Measurements from ENCODE around the gene PDE6D.

PDE6D gene

DNA sequence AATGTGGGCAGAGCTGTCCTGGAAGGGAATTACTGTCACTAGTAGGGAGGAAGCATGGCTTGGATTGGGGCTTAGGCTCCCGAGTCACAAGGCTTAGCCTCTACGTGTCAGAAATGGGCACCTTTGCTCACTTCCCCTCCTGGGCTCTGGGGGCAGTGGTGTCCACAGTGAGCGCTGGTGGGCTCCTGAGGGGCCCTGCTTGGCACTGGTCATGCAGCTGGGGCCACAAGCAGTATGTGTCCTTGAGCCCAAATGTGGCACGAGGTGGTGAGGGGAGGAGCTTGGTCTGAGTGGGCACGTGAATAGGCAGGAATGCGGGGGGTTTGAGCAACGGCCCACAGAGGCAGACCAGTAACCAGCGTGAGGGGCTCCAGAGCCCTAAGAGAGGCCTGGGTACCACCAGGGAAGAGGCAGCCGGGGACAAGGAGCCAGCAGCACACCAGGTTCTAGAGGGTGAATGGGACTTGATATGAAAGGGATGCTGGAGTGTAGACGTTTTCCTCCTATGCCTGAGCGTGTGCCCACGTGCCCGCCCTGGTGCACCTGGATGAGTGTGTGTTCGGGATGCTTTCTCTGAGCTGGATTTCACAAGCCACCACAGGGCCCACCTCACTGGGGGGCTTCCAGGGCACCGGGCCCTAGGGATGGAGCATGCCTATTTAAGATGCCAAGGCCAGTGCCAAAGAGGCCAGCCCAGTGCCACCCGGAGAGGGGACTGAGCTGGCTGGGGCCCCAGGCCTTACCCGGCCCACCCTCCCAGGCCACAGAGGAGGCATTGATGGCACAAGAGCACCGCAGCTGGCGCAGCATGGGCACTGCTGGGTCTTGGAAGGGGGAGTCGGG, 95.5 kb downstream of the PDE6D start:
- Histone ChIP-seq H3K79me1 (ENCODE audit: low read depth, low read length) (no peaks in the 10 kb centered on the region), H2BK15ac (ENCODE audit: low read length) (peak overlapping the region; percentile 82), H3K9me3 (replicated peaks in 1 of 2; ENCODE audit: control insufficient read depth in 2 of 2, insufficient read depth in 1 of 2, low read depth in 1 of 2, low read length in 2 of 2) (no peaks in the 10 kb centered on the region), H2AK5ac (ENCODE audit: low read depth, low read length) (peak overlapping the region; percentile 99), H2AFZ (ENCODE audit: low read length) (peak overlapping the region; percentile 71), H2BK5ac (ENCODE audit: low read length) (peak overlapping the region; percentile 83), H3K27me3 (ENCODE audit: control insufficient read depth in 3 of 3, insufficient read depth in 3 of 3, low read depth in 1 of 3, low read length in 3 of 3) (no peaks in the 10 kb centered on the region), H3K4me2 (ENCODE audit: insufficient read depth, low read length, poor library complexity, severe bottlenecking) (no peak overlapping the region), H3K27ac (replicated peaks; ENCODE audit: low read length) (no peak overlapping the region), H3K36me3 (replicated peaks in 1 of 2; ENCODE audit: control insufficient read depth in 2 of 2, insufficient read depth in 2 of 2, low read length in 2 of 2) (no peaks in the 10 kb centered on the region), H4K91ac (ENCODE audit: low read depth, low read length, poor library complexity) (no peak overlapping the region), H3K18ac (ENCODE audit: low read length) (peak overlapping the region; percentile 79), H3K14ac (ENCODE audit: low read length) (no peak overlapping the region), H3K4me1 (ENCODE audit: control insufficient read depth in 2 of 2, insufficient read depth in 1 of 2, low read depth in 1 of 2, low read length in 2 of 2) (peaks cover 27 to 33% of the 10 kb centered on the region in 2 donors), H3K4me3 (ENCODE audit: low read length in 2 of 2) (peak overlapping the region in 1 of 2 donors; percentile 36), H3K9ac (ENCODE audit: low read depth, low read length, poor library complexity) (peak overlapping the region; percentile 61), H3K4ac (ENCODE audit: low read length) (peak overlapping the region; percentile 13), H2BK120ac (ENCODE audit: low read depth, low read length) (peak overlapping the region; percentile 73), H2BK12ac (ENCODE audit: low read length) (peak overlapping the region; percentile 50), H3K23ac (ENCODE audit: low read depth, low read length, poor library complexity) (no peak overlapping the region), H4K8ac (ENCODE audit: low read depth, low read length) (no peak overlapping the region)
- no peak for DNase-seq (ENCODE audit: low spot score)
- no CpG with 5 or more reads among the region's 20 CpGs for WGBS, 2 donors (ENCODE audit: extremely low coverage in 2 of 2, insufficient read length in 2 of 2, insufficient replicate concordance in 1 of 2)

DNA sequence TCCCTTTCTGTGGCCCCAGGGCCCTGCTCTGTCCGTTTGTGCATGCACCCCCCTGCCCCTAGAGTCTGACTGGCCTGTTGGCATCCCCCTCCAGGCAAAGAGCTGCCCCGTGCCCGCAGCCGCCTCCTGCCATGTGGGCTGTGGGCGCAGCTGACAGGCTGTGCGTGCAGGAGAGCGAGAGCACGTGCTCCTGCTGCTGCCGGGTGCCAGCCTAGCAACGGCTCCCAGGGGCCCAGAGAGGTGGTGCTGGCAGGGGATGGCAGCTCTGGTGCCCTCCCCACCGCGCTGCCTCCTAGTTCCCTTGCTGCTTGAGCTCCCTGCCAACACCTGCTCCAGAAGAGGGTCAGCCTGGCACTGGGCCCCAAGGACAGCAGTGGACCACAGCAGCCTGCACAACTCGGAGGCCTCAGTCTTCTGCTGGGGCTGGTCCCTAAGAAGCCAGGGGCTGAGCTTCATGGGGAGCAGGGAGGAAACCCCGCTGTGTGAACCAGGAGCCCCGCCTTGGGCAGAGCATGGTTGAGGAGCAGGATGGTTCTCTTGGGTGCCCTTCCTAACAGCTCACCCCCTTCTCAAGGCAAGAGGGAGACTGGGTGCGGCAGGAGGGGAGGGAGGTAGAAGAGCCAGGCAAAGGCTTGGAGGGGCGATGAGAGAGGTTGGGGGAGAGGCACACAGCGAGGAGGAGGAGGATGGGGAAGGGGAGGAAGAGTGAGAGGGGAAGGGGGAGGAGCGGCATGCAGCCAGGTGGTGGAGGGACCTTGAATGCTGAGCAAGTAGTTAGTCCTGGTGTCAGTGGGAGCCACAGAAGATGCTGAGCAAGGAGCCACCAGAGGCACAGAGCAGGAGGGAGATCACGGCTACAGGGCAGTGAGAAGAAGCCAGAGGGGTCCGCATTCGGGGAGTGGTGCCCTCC, 96.5 kb downstream of the PDE6D start:
- peak overlapping the region; percentile 65 for H3K18ac ChIP-seq (ENCODE audit: low read length)
- H3K4ac ChIP-seq (ENCODE audit: low read length) = peak overlapping the region; percentile 95
- peak overlapping the region; percentile 71 for H2BK5ac ChIP-seq (ENCODE audit: low read length)
- H2BK120ac ChIP-seq (ENCODE audit: low read depth, low read length) = no peak overlapping the region
- peak overlapping the region; percentile 65 for H2BK12ac ChIP-seq (ENCODE audit: low read length)
- H3K9ac ChIP-seq (ENCODE audit: low read depth, low read length, poor library complexity) = no peak overlapping the region
- no peaks in the 10 kb centered on the region for H3K27me3 ChIP-seq (ENCODE audit: control insufficient read depth in 3 of 3, insufficient read depth in 3 of 3, low read depth in 1 of 3, low read length in 3 of 3)
- H2AFZ ChIP-seq (ENCODE audit: low read length) = no peak overlapping the region
- H3K23ac ChIP-seq (ENCODE audit: low read depth, low read length, poor library complexity) = peak overlapping the region; percentile 57
- no peak for DNase-seq (ENCODE audit: low spot score)
- peak overlapping the region; percentile 64 for H4K91ac ChIP-seq (ENCODE audit: low read depth, low read length, poor library complexity)
- H3K4me1 ChIP-seq (ENCODE audit: control insufficient read depth in 2 of 2, insufficient read depth in 1 of 2, low read depth in 1 of 2, low read length in 2 of 2) = peaks cover 33 to 34% of the 10 kb centered on the region in 2 donors
- no peaks in the 10 kb centered on the region for H3K79me1 ChIP-seq (ENCODE audit: low read depth, low read length)
- H3K4me3 ChIP-seq (ENCODE audit: low read length in 2 of 2) = no peak overlapping the region
- H2AK5ac ChIP-seq (ENCODE audit: low read depth, low read length) = peak overlapping the region; percentile 99
- H2BK15ac ChIP-seq (ENCODE audit: low read length) = peak overlapping the region; percentile 82
- no CpG with 5 or more reads among the region's 22 CpGs for WGBS, 2 donors (ENCODE audit: extremely low coverage in 2 of 2, insufficient read length in 2 of 2, insufficient replicate concordance in 1 of 2)
- H3K27ac ChIP-seq (replicated peaks; ENCODE audit: low read length) = no peak overlapping the region
- H4K8ac ChIP-seq (ENCODE audit: low read depth, low read length) = no peak overlapping the region
- H3K4me2 ChIP-seq (ENCODE audit: insufficient read depth, low read length, poor library complexity, severe bottlenecking) = no peak overlapping the region
- no peaks in the 10 kb centered on the region for H3K9me3 ChIP-seq (replicated peaks in 1 of 2; ENCODE audit: control insufficient read depth in 2 of 2, insufficient read depth in 1 of 2, low read depth in 1 of 2, low read length in 2 of 2)
- peak overlapping the region; percentile 44 for H3K14ac ChIP-seq (ENCODE audit: low read length)
- no peaks in the 10 kb centered on the region for H3K36me3 ChIP-seq (replicated peaks in 1 of 2; ENCODE audit: control insufficient read depth in 2 of 2, insufficient read depth in 2 of 2, low read length in 2 of 2)

DNA sequence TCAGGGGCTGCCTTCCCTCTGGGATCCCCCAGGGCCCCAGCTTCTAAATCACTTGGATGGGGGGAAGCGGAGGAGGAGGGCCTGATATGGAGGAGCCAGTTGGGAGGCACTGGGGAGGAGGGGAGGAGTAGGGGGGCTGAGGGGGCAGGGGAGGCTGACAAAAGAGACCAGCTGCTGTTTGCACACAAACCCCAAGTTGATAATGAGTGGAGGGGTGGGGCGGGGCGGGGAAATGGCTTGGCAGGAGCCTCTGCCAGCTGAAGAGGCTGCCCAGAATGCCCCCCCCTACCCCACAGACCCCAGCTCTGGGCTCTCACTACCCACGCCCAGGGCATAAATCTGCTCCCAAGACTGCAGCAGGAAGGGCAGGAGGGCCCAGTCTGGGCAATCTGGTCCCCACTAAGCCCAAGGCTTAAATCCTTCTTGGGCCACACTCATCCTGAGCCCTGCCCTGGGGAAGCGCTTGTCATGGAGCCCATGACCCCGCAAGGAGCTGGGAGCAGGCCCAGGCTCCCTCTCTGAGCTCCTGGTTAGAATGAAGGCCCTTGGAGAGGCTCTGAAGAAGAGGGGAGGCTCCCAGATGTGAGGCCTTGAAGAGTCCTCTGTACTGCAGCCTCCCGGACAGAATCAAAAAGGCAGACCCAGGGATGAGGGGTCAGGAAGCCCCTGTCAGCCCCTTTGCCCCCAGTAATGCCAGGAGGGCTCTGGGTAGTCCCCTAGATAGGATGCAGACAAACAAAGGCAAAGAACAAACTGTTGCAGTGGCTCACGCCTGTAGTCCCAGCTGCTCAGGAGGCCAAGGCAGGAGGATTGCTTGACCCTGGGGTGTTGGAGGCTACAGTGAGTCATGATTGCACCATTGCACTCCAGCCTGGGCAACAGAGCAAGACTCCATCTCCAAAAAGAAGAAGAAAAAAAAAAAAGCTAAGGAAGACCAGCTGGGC, 97.5 kb downstream of the PDE6D start:
- H3K23ac ChIP-seq (ENCODE audit: low read depth, low read length, poor library complexity) = peak overlapping the region; percentile 2
- no peak overlapping the region for H3K27ac ChIP-seq (replicated peaks; ENCODE audit: low read length)
- no peak overlapping the region for H3K4ac ChIP-seq (ENCODE audit: low read length)
- no peak overlapping the region for H3K4me2 ChIP-seq (ENCODE audit: insufficient read depth, low read length, poor library complexity, severe bottlenecking)
- H2BK120ac ChIP-seq (ENCODE audit: low read depth, low read length) = peak overlapping the region; percentile 93
- peak overlapping the region; percentile 45 for H2BK5ac ChIP-seq (ENCODE audit: low read length)
- peak overlapping the region; percentile 98 for H2AK5ac ChIP-seq (ENCODE audit: low read depth, low read length)
- no peak overlapping the region for H3K14ac ChIP-seq (ENCODE audit: low read length)
- peaks cover 31 to 34% of the 10 kb centered on the region in 2 donors for H3K4me1 ChIP-seq (ENCODE audit: control insufficient read depth in 2 of 2, insufficient read depth in 1 of 2, low read depth in 1 of 2, low read length in 2 of 2)
- no peak for DNase-seq (ENCODE audit: low spot score)
- peak overlapping the region; percentile 87 for H2BK15ac ChIP-seq (ENCODE audit: low read length)
- H3K9ac ChIP-seq (ENCODE audit: low read depth, low read length, poor library complexity) = no peak overlapping the region
- H3K79me1 ChIP-seq (ENCODE audit: low read depth, low read length) = no peaks in the 10 kb centered on the region
- no peak overlapping the region for H4K91ac ChIP-seq (ENCODE audit: low read depth, low read length, poor library complexity)
- peak overlapping the region; percentile 52 for H3K18ac ChIP-seq (ENCODE audit: low read length)
- no peaks in the 10 kb centered on the region for H3K27me3 ChIP-seq (ENCODE audit: control insufficient read depth in 3 of 3, insufficient read depth in 3 of 3, low read depth in 1 of 3, low read length in 3 of 3)
- WGBS, 2 donors (ENCODE audit: extremely low coverage in 2 of 2, insufficient read length in 2 of 2, insufficient replicate concordance in 1 of 2) = no CpG with 5 or more reads among the region's 8 CpGs
- no peaks in the 10 kb centered on the region for H3K9me3 ChIP-seq (replicated peaks in 1 of 2; ENCODE audit: control insufficient read depth in 2 of 2, insufficient read depth in 1 of 2, low read depth in 1 of 2, low read length in 2 of 2)
- H2AFZ ChIP-seq (ENCODE audit: low read length) = peak overlapping the region; percentile 63
- no peaks in the 10 kb centered on the region for H3K36me3 ChIP-seq (replicated peaks in 1 of 2; ENCODE audit: control insufficient read depth in 2 of 2, insufficient read depth in 2 of 2, low read length in 2 of 2)
- H2BK12ac ChIP-seq (ENCODE audit: low read length) = peak overlapping the region; percentile 88
- no peak overlapping the region for H3K4me3 ChIP-seq (ENCODE audit: low read length in 2 of 2)
- no peak overlapping the region for H4K8ac ChIP-seq (ENCODE audit: low read depth, low read length)

Measured in neuronal stem cell (in vitro differentiated cells).